AG09309 (cell line): ENCODE results near the gene BRSK1.
A peak's percentile ranks its signal among the peaks of the same experiment; 100 is the strongest.

Source experiments
- DNase-seq: peaks from one replicate; pipeline ENCODE4 v3.0.0-alpha.2; 2010; ENCODE audit warnings: low read depth
- H3K4me3 ChIP-seq: 2 replicates; pipeline ENCODE4 v1.5.1; 2011; ENCODE audit warnings: mild to moderate bottlenecking, low read depth, low read length, moderate library complexity; ENCODE audit not compliant: control insufficient read depth
- TF ChIP-seq, protein P1 (sequence below): IDR thresholded peaks from 2 replicates; pipeline ENCODE4 v1.5.1; 2011; ENCODE audit warnings: mild to moderate bottlenecking, low read depth, low read length, inconsistent platforms; ENCODE audit not compliant: insufficient read depth, control insufficient read depth; ENCODE audit errors: missing control alignments

Gene BRSK1

GRCh38 chr19:55258828-55259539, 24.8 kb upstream of the BRSK1 start, which contains the start of gene PPP6R1:
TSS of gene PPP6R1 (minus strand) at chr19:55259017. CDS start at chr19:55247103, 11,914 bp downstream.
- peak within 1 kb of the TSS; percentile 94 for H3K4me3 ChIP-seq
- peak; percentile 99 for DNase-seq
- TF ChIP-seq, protein P1, sequence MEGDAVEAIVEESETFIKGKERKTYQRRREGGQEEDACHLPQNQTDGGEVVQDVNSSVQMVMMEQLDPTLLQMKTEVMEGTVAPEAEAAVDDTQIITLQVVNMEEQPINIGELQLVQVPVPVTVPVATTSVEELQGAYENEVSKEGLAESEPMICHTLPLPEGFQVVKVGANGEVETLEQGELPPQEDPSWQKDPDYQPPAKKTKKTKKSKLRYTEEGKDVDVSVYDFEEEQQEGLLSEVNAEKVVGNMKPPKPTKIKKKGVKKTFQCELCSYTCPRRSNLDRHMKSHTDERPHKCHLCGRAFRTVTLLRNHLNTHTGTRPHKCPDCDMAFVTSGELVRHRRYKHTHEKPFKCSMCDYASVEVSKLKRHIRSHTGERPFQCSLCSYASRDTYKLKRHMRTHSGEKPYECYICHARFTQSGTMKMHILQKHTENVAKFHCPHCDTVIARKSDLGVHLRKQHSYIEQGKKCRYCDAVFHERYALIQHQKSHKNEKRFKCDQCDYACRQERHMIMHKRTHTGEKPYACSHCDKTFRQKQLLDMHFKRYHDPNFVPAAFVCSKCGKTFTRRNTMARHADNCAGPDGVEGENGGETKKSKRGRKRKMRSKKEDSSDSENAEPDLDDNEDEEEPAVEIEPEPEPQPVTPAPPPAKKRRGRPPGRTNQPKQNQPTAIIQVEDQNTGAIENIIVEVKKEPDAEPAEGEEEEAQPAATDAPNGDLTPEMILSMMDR, result no peak

GRCh38 chr19:55259540-55260210, 24.1 kb upstream of the BRSK1 start:
- DNase-seq, result no peak
- peak overlapping the region; percentile 36 for H3K4me3 ChIP-seq
- TF ChIP-seq, protein P1, result no peak

GRCh38 chr19:55261671-55262126, 22.1 kb upstream of the BRSK1 start:
- TF ChIP-seq, protein P1, result no peak

DNA sequence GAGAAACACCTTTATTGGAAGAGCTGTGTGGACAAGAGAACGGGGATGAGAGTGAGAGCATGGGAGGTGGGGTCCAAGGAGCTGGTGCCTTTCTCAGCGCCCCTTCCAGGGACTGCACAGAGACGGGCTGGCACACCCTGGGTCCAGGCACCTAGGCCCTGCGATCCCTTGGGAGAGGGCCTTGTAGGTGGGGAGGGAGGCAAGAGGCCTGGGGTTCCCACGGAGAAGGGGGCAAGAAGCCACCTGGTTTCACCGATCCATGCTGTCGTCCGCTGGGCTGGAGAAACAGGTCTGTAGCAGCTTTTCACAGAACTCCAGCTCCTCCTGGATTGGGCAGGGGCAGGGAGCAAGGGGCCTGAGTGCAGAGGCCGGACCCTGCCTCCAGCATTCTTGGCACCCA, 21.4 kb upstream of the BRSK1 start:
- no peak for DNase-seq
- H3K4me3 ChIP-seq, result no peak overlapping the region
- TF ChIP-seq, protein P1, result no peak

More at GRCh38 chr19:55261671-55262126, 22.1 kb upstream of the BRSK1 start:
- no peak for DNase-seq
- no peak overlapping the region for H3K4me3 ChIP-seq

DNA sequence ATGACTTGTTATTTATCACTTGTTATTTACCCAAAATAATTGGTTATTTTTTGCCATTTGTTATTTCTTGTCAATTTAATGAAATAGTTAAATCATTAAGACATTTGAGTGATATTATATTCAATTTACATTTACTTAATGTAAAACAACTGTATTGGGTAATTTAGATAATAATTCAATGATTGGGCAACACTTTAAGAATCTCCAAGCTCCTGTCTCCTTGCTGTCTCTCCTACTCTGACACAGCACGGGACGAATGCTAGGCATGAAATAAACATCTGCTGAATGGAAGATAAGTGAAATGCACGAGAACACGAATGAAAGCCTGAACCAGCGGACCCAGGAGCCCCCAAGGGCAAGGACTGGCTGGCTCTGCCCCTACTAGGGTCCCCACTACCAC, 19.3 kb upstream of the BRSK1 start:
- TF ChIP-seq, protein P1, result no peak
- no peak overlapping the region for H3K4me3 ChIP-seq
- DNase-seq, result no peak

GRCh38 chr19:55265173-55265572, 18.6 kb upstream of the BRSK1 start:
- TF ChIP-seq, protein P1, result no peak
- H3K4me3 ChIP-seq, result no peak overlapping the region
- DNase-seq, result no peak
